SH-SY5Y (cell line): ENCODE measurements around the gene PLAC8L1.

Experiments used
- GATA2 ChIP-seq: IDR thresholded peaks from 2 replicates; pipeline ENCODE4 v1.6.1; 2011; ENCODE audit warnings: mild to moderate bottlenecking, low read depth, low read length
- GATA3 ChIP-seq: IDR thresholded peaks from 2 replicates; pipeline ENCODE4 v1.6.1; 2011; ENCODE audit warnings: low read depth, mild to moderate bottlenecking, low read length, moderate library complexity

DNA sequence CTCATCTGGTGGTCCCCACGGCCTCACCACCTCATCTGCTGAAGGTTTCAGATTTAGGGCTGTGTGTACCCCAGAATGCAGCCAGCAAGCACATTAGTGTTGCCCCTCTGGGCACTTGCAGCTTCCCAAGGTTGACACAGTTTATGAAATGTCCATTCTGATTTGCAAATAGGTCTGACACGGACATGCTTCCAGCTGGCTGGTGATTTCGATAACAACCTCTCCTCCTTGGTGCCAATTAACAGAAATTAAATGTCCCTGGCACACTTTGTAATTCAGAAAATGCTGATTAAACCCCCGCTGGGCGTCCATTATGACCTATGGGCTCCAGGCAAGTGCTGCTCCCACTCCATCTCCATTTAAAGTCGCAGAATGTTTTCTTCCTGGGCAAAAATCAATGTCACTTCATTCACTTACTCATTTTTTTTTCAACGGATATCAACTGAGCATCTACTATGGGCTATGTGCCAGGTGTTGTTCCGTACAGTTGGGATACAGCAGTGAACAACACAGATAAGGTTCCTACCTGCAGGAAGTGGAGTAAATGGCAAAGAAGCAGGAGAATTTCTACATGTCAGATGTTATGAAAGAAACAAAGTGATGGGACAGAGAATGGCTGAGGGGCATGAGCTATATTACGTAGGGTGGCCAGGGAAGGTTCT lies 32.0 kb downstream of the PLAC8L1 start:
- TF ChIP-seq GATA3, result no peak
- no peak for TF ChIP-seq GATA2
